Endothelial cell of coronary artery (primary cell): ENCODE measurements around the gene ZDHHC7. TPM values are rescaled to one million over a fixed set of nuclear protein-coding genes. Genes with fewer than 3 reads are reported as not detected.

Experiments
- total RNA-seq: library from RNA; depleted of rRNA; stranded (reverse); fragments of >200 nt; gene quantifications from 2 replicates; pipeline ENCODE4 v1.2.3, GENCODE V29; 2014

Gene ZDHHC7
- total RNA-seq: 38.6 and 46.5 TPM in 2 replicates

GRCh38 chr16:85010931-85011845, at the start of gene ZDHHC7:
Gene ZDHHC7 (minus strand): TSS chr16:85011535. CDS start chr16:84990618, 20,917 bp downstream.

DNA sequence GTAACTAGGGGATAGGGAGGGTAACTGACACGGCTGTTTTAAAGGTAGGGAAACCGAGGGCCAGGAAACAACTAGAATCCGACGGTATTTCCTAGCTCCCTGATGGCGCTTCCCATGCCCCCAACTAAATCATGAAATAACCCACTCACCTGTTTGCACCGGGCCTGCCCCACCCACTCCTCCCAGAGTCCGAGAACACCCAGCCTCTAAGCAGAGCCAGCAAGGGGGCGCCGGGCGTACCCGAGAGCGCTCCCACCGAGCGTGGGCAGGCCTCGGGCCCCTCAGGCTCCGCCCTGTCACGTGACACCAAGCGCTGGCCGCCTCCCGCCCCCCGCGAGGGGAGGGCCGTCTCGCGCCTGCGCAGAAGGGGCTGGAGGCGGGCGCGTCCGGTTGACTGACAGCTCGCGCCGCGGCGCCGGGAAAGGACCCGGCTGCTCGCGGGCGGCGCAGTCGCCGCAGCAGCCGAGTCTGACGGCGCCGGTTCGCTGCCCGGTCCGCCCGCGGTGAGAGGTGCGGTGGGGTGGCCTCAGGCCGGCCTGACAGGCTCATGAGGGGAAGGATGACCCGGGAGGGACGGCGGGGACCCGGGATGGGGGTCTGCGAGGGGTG, 16.1 kb upstream of the ZDHHC7 start, which contains the start of gene KIAA0513:
Gene KIAA0513 (plus strand): TSS at position 447 of the 609 bp plus-strand sequence. CDS start 39,277 bp downstream, outside the sequence.

Other genes starting within 250 kb of the ZDHHC7 start
- gene CRISPLD2, start 191.6 kb downstream of the ZDHHC7 start, total RNA-seq: 0.18 and 1.6 TPM in 2 replicates
- gene KIAA0513, start 16.3 kb upstream of the ZDHHC7 start, total RNA-seq: 3.7 TPM in 2 replicates
- gene CIBAR2, start 100.9 kb upstream of the ZDHHC7 start, total RNA-seq: not detected in 2 replicates